IPS-20b (cell line): Measurements from ENCODE around the gene CHD5.
"Not testable (repeated sequence)": the region's sequence is repeated elsewhere in the genome, so short reads cannot be mapped to it uniquely, and the experiment has no call there.

ENCODE experiments used
- H3K27ac ChIP-seq: one replicate; pipeline ENCODE4 v1.5.1; 2013; ENCODE audit warnings: low read length
- H3K27me3 ChIP-seq: 2 replicates; pipeline ENCODE4 v1.6.1; 2013; ENCODE audit warnings: mild to moderate bottlenecking, low read length, inconsistent platforms; ENCODE audit not compliant: insufficient read depth
- H3K36me3 ChIP-seq: 2 replicates; pipeline ENCODE4 v1.6.1; 2013; ENCODE audit warnings: low read depth, mild to moderate bottlenecking, inconsistent platforms, low read length, moderate library complexity; ENCODE audit not compliant: insufficient read depth
- H3K4me1 ChIP-seq: 2 replicates; pipeline ENCODE4 v1.6.1; 2013; ENCODE audit warnings: mild to moderate bottlenecking, control low read depth, inconsistent platforms, low read length, moderate library complexity; ENCODE audit not compliant: insufficient read depth
- H3K4me3 ChIP-seq: 2 replicates; pipeline ENCODE4 v1.5.1; 2013; ENCODE audit warnings: mild to moderate bottlenecking, low read length, inconsistent platforms
- H3K9ac ChIP-seq: 2 replicates; pipeline ENCODE4 v1.6.1; 2013; ENCODE audit warnings: low read depth, mild to moderate bottlenecking, inconsistent platforms, low read length, moderate library complexity
- H3K9me3 ChIP-seq: 2 replicates; pipeline ENCODE4 v1.6.1; 2013; ENCODE audit warnings: mild to moderate bottlenecking, low read depth, low read length, inconsistent platforms; ENCODE audit not compliant: insufficient read depth

The CHD5 gene

DNA sequence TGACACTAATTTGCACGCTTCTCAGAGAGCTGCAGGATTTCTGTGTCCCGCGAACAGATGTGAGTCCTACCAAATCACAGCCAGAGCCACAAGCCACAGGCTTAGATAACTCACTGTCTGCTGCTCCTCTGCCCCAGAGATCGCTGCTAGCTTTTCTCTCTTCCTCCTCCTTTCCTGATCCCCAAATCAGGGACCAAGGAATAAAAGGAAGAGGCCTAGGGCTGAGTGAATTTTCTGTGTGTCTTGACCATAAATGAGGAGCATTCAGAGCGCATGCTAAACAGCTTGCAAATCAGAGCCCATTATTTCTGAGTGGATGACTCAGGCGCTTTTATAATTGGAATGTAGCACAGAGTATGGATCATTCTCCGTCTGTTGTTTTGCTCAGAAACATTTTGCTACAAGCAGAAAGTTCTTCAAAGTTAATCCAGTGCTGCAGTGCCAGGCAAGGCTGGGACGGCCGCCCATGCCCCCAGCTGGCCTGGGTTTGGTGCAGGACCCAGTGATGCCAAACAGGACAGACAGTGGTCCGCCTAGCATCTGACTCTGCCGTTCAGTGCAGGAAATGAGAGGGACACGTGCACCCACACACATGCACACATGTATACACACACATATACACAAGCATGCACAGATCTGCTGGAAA is 96.2 kb downstream of the CHD5 start:
- H3K4me3 ChIP-seq: no peak overlapping the region
- H3K4me1 ChIP-seq: peaks cover 3% of the 10 kb centered on the region; the same call in 1 of the 2 replicates
- no peak overlapping the region for H3K9ac ChIP-seq
- H3K9me3 ChIP-seq: no peaks in the 10 kb centered on the region
- no peaks in the 10 kb centered on the region for H3K27me3 ChIP-seq
- H3K36me3 ChIP-seq: no peaks in the 10 kb centered on the region
- no peak overlapping the region for H3K27ac ChIP-seq

DNA sequence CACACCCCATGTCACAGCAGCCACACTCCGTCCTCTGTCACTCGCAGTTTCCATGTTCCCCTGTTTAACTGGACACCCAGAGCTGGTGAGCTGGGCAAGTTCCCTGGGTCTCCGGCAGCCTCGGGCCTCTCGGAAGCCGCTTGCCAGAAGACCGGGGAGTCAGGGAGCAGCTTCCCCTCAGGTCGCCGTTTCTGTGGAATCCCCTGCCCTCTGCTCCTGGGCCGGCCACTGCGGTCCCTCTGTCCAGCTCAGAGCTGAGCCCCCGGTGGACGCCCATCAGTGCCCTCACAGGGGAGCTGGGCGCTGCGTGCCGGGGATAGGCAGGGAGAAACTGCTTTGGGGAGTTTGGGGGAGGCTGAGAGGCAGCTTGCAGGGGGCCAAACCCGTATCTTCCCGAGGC is 96.7 kb downstream of the CHD5 start:
- no peaks in the 10 kb centered on the region for H3K27me3 ChIP-seq
- no peak overlapping the region for H3K4me3 ChIP-seq
- no peaks in the 10 kb centered on the region for H3K36me3 ChIP-seq
- no peak overlapping the region for H3K9ac ChIP-seq
- H3K4me1 ChIP-seq: peaks cover 3% of the 10 kb centered on the region; the same call in 1 of the 2 replicates
- no peaks in the 10 kb centered on the region for H3K9me3 ChIP-seq
- H3K27ac ChIP-seq: no peak overlapping the region

DNA sequence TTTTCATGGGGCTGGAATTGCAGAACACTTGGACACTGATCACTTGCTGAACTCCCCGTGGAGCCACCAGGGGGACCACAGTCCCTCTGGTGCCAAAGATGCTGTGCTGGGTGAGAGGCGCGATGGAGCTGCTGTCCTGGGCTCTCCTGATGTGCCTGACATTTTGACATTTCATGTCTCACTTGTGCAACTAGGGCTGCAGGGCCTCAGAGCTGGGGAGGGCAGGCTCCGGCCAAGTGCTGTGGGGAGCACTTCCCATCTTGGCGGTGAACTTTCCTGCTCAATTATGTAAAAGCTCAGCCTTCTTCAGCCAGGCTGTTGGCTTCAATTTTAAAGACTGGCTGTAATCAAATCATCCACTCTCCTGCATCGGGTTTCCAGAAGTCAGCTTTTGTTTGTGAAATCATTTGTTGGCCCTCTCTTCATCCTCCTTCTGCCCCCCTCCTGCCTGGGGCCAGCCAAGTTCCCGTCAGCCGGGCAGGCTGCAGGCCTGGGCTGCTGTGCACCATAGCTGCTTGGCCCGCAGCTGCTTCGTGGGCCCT is 97.6 kb downstream of the CHD5 start:
- Histone ChIP-seq H3K9ac (no peak overlapping the region), H3K36me3 (no peaks in the 10 kb centered on the region), H3K9me3 (no peaks in the 10 kb centered on the region), H3K4me3 (no peak overlapping the region), H3K27ac (no peak overlapping the region), H3K4me1 (peaks cover 3% of the 10 kb centered on the region; the same call in 1 of the 2 replicates), H3K27me3 (no peaks in the 10 kb centered on the region)

DNA sequence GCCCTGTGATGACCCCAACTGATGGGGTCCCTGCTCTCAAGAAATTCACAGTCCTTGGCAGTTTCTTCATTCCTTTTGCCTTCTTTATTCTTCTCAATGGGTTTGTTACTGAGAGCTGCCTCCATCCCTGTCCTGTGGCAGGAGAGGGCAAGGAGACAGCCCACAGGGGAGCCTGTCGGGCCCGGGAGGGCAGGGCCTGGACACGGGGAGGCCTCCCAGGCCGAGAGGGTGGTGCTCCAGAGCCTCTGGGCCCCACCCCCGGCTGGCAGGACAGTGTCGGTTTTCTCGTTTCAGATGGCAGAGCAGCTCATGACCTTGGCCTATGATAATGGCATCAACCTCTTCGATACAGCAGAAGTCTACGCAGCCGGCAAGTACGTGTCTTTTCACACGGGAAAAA is 98.2 kb downstream of the CHD5 start:
- Histone ChIP-seq H3K9ac (no peak overlapping the region), H3K36me3 (no peaks in the 10 kb centered on the region), H3K27me3 (no peaks in the 10 kb centered on the region), H3K4me1 (peaks cover 3% of the 10 kb centered on the region; the same call in 1 of the 2 replicates), H3K27ac (no peak overlapping the region), H3K4me3 (no peak overlapping the region), H3K9me3 (no peaks in the 10 kb centered on the region)

DNA sequence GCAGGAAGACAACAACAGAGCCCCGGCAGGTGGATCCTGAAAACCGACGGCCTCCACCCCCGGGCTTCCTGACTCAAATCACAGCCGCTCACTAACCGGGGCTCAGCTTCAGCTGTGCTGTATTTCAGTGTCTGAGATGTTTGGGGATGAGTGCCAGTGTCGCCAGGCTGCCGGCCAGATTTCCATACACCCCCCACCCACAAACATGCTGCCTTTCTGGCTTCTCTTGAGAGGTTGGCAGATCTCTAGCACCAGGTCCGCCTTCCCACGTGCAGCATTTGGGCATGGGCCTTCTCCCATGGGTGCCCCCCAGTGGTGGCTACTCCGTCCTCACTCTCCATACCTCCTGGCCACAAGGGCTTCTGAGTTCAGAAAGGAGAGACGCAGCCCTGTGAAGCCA is 99.7 kb downstream of the CHD5 start:
- Histone ChIP-seq H3K27ac (no peak overlapping the region), H3K4me3 (no peak overlapping the region), H3K9ac (no peak overlapping the region), H3K4me1 (peaks cover 3% of the 10 kb centered on the region; the same call in 1 of the 2 replicates), H3K27me3 (no peaks in the 10 kb centered on the region), H3K9me3 (no peaks in the 10 kb centered on the region), H3K36me3 (no peaks in the 10 kb centered on the region)

DNA sequence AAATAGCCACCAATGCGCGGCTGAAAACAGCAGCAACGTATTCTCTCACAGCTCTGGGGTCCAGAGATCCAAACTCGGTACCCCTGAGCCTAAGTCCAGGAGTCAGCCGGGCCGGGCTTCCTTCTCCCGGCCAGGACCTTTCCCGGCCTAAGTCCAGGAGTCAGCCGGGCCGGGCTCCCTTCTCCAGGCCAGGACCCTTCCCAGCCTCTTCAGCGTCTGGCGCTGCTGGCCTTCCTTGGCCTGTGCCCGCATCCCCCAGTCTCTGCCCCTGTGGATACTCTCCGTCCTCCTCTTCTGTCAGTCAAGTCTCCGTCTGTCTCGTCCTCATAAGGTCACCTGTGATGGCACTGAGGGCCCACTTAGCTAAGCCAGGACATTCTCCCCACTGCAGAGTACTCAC is 102.2 kb downstream of the CHD5 start:
- Histone ChIP-seq H3K36me3 (no peaks in the 10 kb centered on the region), H3K9ac (no peak overlapping the region), H3K27ac (no peak overlapping the region), H3K4me3 (no peak overlapping the region), H3K27me3 (no peaks in the 10 kb centered on the region), H3K4me1 (no peaks in the 10 kb centered on the region; the same call in 1 of the 2 replicates), H3K9me3 (no peaks in the 10 kb centered on the region)

DNA sequence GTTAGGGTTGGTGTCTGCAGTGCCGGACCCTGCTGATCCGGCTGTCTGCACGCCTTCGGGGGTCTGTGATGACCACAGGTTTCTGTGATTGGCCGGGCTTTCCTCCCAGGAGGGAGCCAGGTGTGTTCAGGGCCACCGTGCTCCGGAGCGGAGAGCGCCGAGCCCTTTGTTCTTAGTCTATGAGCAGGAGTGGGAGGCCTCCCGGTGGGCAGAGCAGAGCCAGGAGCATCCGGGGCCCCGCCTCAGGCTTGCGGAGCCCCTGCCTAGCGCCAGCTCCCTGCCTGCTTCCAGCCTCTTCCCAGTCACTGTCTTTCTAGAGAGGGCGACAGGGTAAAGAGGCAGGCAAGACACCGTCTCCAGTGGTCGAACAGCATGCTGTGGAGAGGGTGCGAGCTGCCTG is 102.6 kb downstream of the CHD5 start:
- Histone ChIP-seq H3K36me3 (no peaks in the 10 kb centered on the region), H3K27ac (no peak overlapping the region), H3K9ac (no peak overlapping the region), H3K9me3 (no peaks in the 10 kb centered on the region), H3K27me3 (no peaks in the 10 kb centered on the region), H3K4me3 (no peak overlapping the region), H3K4me1 (no peaks in the 10 kb centered on the region; the same call in 1 of the 2 replicates)

DNA sequence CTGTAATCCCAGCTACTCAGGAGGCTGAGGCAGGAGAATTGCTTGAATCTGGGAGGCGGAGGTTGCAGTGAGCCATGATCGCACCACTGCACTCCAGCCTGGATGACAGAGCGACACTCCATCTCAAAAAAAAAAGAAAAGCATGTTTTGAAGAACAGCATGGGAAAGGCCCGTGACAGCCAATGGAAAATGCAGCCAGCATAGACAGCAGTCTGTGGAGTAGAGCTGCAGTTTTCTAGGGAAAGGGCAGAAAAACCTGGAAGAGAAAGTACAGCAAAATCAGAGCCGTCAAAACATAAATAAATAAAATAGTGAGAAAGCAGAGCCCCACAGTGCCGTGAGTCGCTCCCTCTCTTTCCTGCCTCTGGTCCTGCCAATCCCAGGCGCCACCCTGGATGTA is 103.1 kb downstream of the CHD5 start:
- not testable (repeated sequence) for H3K9ac ChIP-seq, H3K4me1 ChIP-seq, H3K27me3 ChIP-seq, H3K9me3 ChIP-seq, H3K36me3 ChIP-seq, H3K27ac ChIP-seq, H3K4me3 ChIP-seq

DNA sequence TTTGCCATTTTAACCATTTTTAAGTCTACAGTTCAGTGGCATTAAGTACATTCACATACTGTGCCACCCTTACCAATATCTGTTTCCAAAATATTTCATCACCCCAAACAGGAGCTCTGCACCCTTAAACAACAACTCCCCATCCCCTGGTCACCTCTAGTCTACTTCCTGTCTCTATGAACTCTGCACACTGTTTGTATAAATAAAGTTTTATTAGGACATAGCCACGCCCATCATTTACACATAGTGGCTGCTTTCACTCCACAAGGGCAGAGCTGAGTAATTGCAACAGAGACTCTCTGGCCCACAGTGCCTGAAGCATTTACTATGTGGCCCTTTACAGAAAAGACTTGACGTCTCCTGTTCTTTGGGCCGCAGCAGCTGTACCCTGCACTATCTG is 104.4 kb downstream of the CHD5 start:
- no peaks in the 10 kb centered on the region for H3K27me3 ChIP-seq
- no peaks in the 10 kb centered on the region; the same call in 1 of the 2 replicates for H3K4me1 ChIP-seq
- no peaks in the 10 kb centered on the region for H3K36me3 ChIP-seq
- no peak overlapping the region for H3K4me3 ChIP-seq
- H3K27ac ChIP-seq: no peak overlapping the region
- no peaks in the 10 kb centered on the region for H3K9me3 ChIP-seq
- no peak overlapping the region for H3K9ac ChIP-seq

DNA sequence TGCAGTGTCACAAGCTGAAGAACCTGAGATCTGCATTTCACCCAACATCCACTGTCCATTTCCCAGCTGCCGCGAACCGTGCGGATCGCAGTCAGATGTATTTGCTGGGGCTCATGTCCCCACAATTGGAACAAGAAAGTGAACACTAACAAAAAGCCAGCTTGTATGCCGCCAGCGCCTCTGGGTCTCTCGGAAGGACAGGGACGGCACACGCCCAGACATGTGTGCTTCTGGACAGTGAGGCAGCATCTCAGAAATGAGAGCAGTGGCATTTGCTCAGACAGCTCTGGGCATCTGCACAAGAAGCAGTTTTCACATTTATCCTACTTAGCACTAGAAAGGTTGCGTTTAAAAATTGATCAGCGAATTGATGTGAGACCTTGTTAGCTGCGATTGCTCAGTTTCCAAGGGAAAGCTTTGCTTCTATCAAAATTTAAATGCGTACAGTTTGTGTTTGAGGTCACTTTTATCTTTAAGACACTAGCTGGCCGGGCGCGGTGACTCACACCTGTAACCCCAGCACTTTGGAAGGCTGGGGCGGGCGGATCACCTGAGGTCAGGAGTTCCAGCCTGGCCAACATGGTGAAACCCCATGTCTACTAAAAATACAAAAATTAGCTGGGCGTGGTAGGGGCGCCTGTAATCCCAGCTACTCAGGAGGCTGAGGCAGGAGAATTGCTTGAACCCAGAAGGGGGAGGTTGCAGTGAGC is 105.8 kb downstream of the CHD5 start:
- H3K4me3 ChIP-seq: no peak overlapping the region
- no peaks in the 10 kb centered on the region for H3K9me3 ChIP-seq
- no peaks in the 10 kb centered on the region; the same call in 1 of the 2 replicates for H3K4me1 ChIP-seq
- no peak overlapping the region for H3K9ac ChIP-seq
- no peaks in the 10 kb centered on the region for H3K36me3 ChIP-seq
- no peak overlapping the region for H3K27ac ChIP-seq
- no peaks in the 10 kb centered on the region for H3K27me3 ChIP-seq

DNA sequence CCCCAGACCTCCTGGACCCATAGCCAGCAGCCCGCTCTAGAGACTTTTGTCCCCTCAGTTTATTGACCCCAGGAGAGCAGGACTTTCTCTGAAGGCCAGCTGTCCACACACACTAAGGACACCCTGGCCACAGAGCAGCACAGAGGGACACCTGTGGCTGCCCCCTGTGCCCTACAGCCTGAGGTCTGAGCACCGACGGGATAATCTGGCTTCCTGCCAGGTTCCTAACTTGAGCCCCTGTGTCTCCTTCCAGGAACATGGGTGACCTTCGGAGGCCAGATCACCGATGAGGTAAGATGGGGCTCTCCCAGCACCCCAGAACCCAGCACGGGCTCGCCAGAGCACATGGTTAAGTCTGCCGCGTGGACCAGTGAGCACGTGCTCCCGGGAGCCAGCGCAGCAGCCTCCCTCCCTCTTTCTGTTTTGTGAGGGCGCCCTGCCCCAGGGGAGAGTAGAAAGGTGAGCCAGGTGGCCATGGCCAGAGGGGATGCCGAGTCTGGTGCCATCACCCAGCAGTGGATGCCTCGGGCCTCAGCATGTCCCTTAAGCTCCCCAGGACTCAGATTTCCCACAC is 106.6 kb downstream of the CHD5 start:
- Histone ChIP-seq H3K36me3 (no peaks in the 10 kb centered on the region), H3K27ac (no peak overlapping the region), H3K9ac (no peak overlapping the region), H3K27me3 (no peaks in the 10 kb centered on the region), H3K4me1 (no peaks in the 10 kb centered on the region; the same call in 1 of the 2 replicates), H3K9me3 (no peaks in the 10 kb centered on the region), H3K4me3 (no peak overlapping the region)
